OCI-LY1 (cell line): Measurements from ENCODE around the gene GRB7.

Experiments used
- CTCF ChIP-seq: fragments of 200-600 bp; sonication (generic), shearing (Covaris generic); IDR thresholded peaks from 2 replicates; pipeline ENCODE4 v1.5.1; 2017; ENCODE audit warnings: mild to moderate bottlenecking, antibody characterized with exemption, low read length, moderate library complexity, mixed read lengths
- EZH2 ChIP-seq: fragments of 200-600 bp; sonication (generic), shearing (Covaris generic); IDR thresholded peaks from 2 replicates; pipeline ENCODE4 v1.8.0; 2017; ENCODE audit warnings: borderline replicate concordance, mixed run types, mild to moderate bottlenecking, antibody characterized with exemption, low read length, moderate library complexity, mixed read lengths

GRCh38 chr17:39742126-39742855 is 4.6 kb downstream of the GRB7 start:
- TF ChIP-seq CTCF: no peak
- TF ChIP-seq EZH2: no peak
